Right atrium auricular region (tissue), 2 donors: ENCODE results near the gene AMHR2. TPM values are rescaled to one million over a fixed set of nuclear protein-coding genes. Genes with fewer than 3 reads are reported as not detected.
"Not testable (repeated sequence)": the region's sequence is repeated elsewhere in the genome, so short reads cannot be mapped to it uniquely, and the experiment has no call there.

Experiments used
- DNase-seq: peaks from one replicate; pipeline ENCODE4 v3.0.0-alpha.2; 2019; ENCODE audit warnings: low spot score
- H3K27ac ChIP-seq, 2 donors: fragments of 200-600 bp; sonication (generic); 1 replicate in 1 of 2; 2 replicates in 1 of 2; pipeline ENCODE4 v1.5.1; 2016 to 2019
- H3K27me3 ChIP-seq, 2 donors: fragments of 200-600 bp; sonication (generic); one replicate each; pipeline versions ENCODE4 v1.5.1 to v1.6.0; 2017 to 2019
- H3K36me3 ChIP-seq: fragments of 200-600 bp; sonication (generic); one replicate; pipeline ENCODE4 v1.5.1; 2016
- H3K4me1 ChIP-seq, 2 donors: fragments of 200-600 bp; sonication (generic); one replicate each; pipeline versions ENCODE4 v1.5.1 to v1.6.0; 2017 to 2019
- H3K4me3 ChIP-seq, 2 donors: fragments of 200-600 bp; sonication (generic); 1 replicate in 1 of 2; 2 replicates in 1 of 2; pipeline ENCODE4 v1.5.1; 2017 to 2019; ENCODE audit warnings: mild to moderate bottlenecking in 1 of 2, moderate library complexity in 1 of 2
- H3K9me3 ChIP-seq, 2 donors: fragments of 200-600 bp; sonication (generic); one replicate each; pipeline ENCODE4 v1.5.1; 2019
- total RNA-seq, 2 donors: library from RNA; depleted of rRNA; stranded (reverse); fragments of >200 nt; gene quantifications; one replicate each; pipeline ENCODE4 v1.1.0, GENCODE V29; 2016
- TF ChIP-seq, protein P1 (sequence below), 2 donors: fragments of 200-600 bp; sonication (generic); IDR thresholded peaks; one replicate each; pipeline ENCODE4 v1.5.1; 2019; ENCODE audit warnings: antibody characterized with exemption in 2 of 2

AMHR2 gene
- total RNA-seq, 2 donors from 2014 or later, result 0.37 to 0.47 TPM

DNA sequence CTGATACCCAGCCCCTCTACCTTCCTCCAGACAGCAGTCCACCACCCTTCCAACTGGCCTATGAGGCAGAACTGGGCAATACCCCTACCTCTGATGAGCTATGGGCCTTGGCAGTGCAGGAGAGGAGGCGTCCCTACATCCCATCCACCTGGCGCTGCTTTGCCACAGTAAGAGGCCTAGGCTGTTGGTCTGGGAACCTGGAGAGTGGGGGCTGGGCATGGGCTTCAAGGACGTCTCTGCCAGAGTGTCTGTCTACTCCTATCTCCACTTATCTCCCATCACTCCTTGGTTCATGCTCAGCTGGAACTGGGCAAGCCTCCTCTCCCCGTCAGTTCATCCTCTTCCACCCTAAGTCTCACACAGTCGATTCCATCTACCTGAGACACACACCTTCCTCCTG lies 6.5 kb downstream of the AMHR2 start:
- no peaks in the 10 kb centered on the region for H3K9me3 ChIP-seq
- H3K27ac ChIP-seq, result no peak overlapping the region
- H3K27me3 ChIP-seq, result no peaks in the 10 kb centered on the region
- TF ChIP-seq, protein P1, sequence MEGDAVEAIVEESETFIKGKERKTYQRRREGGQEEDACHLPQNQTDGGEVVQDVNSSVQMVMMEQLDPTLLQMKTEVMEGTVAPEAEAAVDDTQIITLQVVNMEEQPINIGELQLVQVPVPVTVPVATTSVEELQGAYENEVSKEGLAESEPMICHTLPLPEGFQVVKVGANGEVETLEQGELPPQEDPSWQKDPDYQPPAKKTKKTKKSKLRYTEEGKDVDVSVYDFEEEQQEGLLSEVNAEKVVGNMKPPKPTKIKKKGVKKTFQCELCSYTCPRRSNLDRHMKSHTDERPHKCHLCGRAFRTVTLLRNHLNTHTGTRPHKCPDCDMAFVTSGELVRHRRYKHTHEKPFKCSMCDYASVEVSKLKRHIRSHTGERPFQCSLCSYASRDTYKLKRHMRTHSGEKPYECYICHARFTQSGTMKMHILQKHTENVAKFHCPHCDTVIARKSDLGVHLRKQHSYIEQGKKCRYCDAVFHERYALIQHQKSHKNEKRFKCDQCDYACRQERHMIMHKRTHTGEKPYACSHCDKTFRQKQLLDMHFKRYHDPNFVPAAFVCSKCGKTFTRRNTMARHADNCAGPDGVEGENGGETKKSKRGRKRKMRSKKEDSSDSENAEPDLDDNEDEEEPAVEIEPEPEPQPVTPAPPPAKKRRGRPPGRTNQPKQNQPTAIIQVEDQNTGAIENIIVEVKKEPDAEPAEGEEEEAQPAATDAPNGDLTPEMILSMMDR (IDR thresholded peaks at IDR 0.05), result no peak
- H3K36me3 ChIP-seq, result no peaks in the 10 kb centered on the region
- H3K4me3 ChIP-seq, result no peak overlapping the region
- peaks cover 0 to 3% of the 10 kb centered on the region in 2 donors for H3K4me1 ChIP-seq
- DNase-seq, result no peak

DNA sequence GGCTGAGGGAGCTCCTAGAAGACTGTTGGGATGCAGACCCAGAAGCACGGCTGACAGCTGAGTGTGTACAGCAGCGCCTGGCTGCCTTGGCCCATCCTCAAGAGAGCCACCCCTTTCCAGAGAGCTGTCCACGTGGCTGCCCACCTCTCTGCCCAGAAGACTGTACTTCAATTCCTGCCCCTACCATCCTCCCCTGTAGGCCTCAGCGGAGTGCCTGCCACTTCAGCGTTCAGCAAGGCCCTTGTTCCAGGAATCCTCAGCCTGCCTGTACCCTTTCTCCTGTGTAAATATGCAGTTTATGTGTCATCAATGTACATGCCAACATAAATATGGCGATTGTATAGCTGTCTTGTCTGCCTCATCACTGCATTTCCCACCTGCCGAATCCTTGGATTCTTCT lies 7.5 kb downstream of the AMHR2 start:
- Histone ChIP-seq H3K4me3 (no peak overlapping the region), H3K9me3 (no peaks in the 10 kb centered on the region), H3K36me3 (no peaks in the 10 kb centered on the region), H3K27me3 (no peaks in the 10 kb centered on the region), H3K27ac (no peak overlapping the region), H3K4me1 (no peaks in the 10 kb centered on the region)
- DNase-seq, result no peak
- TF ChIP-seq, protein P1 (IDR thresholded peaks at IDR 0.05), result no peak

DNA sequence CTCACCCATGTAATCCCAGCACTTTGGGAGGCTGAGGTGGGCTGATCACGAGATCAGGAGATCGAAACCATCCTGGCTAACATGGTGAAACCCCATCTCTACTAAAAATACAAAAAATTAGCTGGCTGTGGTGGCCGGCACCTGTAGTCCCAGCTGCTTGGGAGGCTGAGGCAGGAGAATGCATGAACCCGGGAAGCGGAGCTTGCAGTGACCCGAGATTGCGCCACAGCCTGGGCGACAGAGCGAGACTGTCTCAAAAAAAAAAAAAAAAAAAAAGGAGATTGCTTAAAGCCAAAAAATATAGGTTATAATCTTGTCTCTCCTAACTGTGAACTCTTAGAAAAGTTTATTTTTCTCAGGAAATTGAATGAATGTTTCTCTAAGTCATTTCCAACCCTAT lies 11.7 kb downstream of the AMHR2 start:
- H3K27ac ChIP-seq, H3K4me1 ChIP-seq, H3K36me3 ChIP-seq, H3K27me3 ChIP-seq, H3K4me3 ChIP-seq, H3K9me3 ChIP-seq, DNase-seq: not testable (repeated sequence)

DNA sequence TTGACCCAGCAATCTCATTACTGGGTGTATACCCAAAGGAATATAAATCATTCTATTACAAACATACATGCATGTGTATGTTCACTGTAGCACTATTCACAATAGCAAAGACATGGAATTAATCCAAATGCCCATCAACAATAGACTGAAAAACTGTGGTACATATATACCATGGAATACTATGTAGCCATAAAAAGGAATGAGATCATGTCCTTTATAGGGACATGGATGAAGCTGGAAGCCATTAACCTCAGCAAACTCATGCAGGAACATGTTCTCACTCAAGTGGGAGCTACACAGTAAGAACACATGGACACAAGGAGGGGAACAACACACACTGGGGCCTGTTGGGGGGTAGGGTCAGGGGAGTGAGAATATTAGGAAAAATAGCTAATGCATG lies 15.9 kb downstream of the AMHR2 start:
- not testable (repeated sequence) for H3K9me3 ChIP-seq, H3K27me3 ChIP-seq, H3K36me3 ChIP-seq, DNase-seq, H3K27ac ChIP-seq, H3K4me3 ChIP-seq
- H3K4me1 ChIP-seq, result peaks cover 0 to 21% of the 10 kb centered on the region in 2 donors

DNA sequence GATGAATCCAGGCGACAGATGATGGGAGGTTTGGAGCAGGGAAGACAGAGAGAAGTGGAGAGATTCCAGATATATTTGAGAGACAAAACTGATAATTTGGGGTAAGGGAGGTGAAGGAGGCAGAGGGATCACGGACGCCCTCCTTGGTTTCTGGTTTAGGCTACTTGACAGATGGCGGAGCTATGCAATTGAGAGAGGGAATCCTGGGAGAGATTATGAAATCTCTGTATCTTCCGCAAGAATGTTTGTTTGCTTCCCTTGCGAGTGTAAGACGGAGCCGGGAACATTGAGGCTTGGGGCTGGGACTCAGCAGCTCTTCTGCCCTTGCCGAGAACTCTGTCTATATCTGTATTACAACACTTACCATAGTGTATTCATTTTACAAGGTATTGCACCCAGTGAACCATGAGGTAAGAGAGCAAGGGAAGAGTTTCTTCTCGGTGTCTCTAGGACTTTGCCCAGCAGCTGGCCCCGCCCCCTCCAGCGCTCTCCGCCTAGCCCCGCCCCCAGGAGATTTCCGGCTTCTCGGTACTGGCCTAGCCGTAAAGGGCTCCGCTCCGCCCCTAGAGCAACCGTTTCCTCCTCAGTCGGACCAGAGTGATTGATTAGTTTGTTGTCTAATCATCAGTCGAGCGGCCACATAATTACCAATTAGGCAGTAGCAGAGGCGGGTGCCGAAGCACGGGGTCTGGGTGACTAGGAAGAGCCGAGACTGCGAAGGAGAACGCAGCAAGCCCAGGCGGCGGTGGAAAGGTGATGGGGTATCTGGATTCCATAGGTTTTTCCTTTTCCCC lies 17.6 kb downstream of the AMHR2 start, which contains the start of gene PRR13:
TSS of gene PRR13 (plus strand) at position 695 of the 794 bp plus-strand sequence. CDS start 981 bp downstream, outside the sequence.
- Histone ChIP-seq H3K9me3 (no peaks in the 10 kb centered on the region), H3K36me3 (peaks cover 16% of the 10 kb centered on the region), H3K4me3 (peak within 1 kb of the TSS; percentile 67 to 74), H3K27ac (peak within 1 kb of the TSS; percentile 87 to 89), H3K4me1 (peaks cover 0 to 21% of the 10 kb centered on the region in 2 donors), H3K27me3 (no peaks in the 10 kb centered on the region)
- TF ChIP-seq, protein P1 (IDR thresholded peaks at IDR 0.05), result no peak
- peak; percentile 99 for DNase-seq

DNA sequence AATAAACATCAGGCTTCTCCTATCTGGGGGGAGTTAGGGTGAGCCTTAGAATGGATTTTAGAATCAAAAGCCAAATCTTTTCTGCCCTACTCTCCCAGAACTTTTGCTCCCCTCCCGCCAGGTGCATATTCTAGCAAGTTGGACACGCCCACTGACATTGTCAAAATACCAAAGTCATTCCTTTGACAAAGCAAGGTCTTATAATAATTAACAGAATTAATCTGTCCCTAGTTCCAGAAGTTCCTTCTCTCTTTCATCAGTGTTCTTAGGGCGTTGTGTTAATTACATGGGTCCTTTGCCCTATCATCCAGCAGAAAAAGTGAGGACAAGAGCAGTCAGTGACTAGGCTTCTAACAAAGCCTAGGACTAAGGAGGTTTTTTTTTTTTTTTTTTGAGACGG lies 20.3 kb downstream of the AMHR2 start:
- Histone ChIP-seq H3K4me1 (peaks cover 0 to 21% of the 10 kb centered on the region in 2 donors), H3K4me3 (no peak overlapping the region), H3K27me3 (no peaks in the 10 kb centered on the region), H3K9me3 (no peaks in the 10 kb centered on the region), H3K36me3 (peaks cover 16% of the 10 kb centered on the region), H3K27ac (no peak overlapping the region)
- TF ChIP-seq, protein P1 (IDR thresholded peaks at IDR 0.05), result no peak
- DNase-seq, result no peak

DNA sequence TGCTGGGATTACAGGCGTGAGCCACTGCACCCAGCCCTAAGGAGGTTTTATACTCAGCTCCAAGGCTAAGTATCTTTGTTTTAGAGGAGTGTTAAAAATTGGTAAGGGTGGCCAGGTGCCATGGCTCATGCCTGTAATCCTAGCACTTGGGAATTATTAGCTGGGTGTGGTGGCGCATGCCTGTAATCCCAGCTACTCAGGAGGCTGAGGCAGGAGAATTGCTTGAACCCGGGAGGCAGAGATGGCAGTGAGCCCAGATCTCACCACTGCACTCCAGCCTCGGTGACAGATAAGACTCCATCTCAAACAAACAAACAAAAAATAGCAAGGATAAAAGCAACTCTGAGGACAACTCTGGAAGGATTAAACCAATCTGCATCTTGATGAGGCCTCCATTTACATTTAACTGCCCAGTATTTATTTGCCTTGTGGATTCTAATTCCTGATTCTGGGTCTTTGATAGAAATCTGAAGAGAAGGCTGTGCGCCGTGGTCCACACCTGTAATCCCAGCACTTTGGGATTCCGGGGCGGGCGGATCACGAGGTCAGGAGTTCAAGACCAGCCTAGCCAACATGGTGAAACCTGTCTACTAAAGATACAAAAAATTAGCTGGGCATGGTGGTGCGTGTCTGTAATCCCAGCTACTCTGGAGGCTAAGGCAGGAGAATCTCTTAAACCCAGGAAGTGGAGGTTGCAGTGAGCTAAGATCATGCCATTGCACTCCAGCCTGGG lies 21.1 kb downstream of the AMHR2 start:
- H3K4me3 ChIP-seq, H3K27ac ChIP-seq, DNase-seq, H3K27me3 ChIP-seq, H3K9me3 ChIP-seq: not testable (repeated sequence)
- Histone ChIP-seq H3K4me1 (peaks cover 0 to 21% of the 10 kb centered on the region in 2 donors), H3K36me3 (peaks cover 16% of the 10 kb centered on the region)
